HFF-Myc (cell line): ENCODE results near the gene SLC66A2.
"Not testable (repeated sequence)": the region's sequence is repeated elsewhere in the genome, so short reads cannot be mapped to it uniquely, and the experiment has no call there.

Experiments
- DNase-seq: peaks from one replicate; pipeline ENCODE4 v3.0.0-alpha.2; 2011; ENCODE audit warnings: low read depth; ENCODE audit errors: extremely low read depth
- H3K4me3 ChIP-seq: replicated peaks from 2 replicates; pipeline ENCODE4 v1.5.1; 2011; ENCODE audit warnings: low read depth, mild to moderate bottlenecking, control low read depth, low read length
- TF ChIP-seq, protein P1 (sequence below): IDR thresholded peaks from 2 replicates; pipeline ENCODE4 v1.5.1; 2012; ENCODE audit warnings: mild to moderate bottlenecking, low read depth, low read length, control low read depth; ENCODE audit errors: missing control alignments

Gene SLC66A2

DNA sequence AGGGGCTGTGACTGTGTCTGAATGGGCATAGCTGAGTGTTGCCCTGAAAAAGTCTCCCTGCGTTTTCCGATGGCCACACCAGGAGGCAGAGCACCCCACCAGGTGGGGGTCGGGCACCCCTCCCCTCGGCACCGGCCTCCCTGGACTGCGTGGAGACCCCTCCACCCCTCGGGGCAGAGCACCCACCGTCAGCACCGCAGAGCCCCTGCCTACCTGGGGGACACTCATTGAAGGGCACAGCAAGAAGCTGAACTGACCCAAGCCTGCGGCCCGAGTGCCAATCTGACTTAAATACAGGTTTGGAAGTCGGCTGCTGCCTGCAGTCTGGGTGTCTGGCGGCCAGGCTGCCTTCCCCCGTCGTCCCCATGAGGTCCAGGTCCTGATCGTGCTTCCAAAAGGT lies 83.8 kb downstream of the SLC66A2 start:
- TF ChIP-seq, protein P1, sequence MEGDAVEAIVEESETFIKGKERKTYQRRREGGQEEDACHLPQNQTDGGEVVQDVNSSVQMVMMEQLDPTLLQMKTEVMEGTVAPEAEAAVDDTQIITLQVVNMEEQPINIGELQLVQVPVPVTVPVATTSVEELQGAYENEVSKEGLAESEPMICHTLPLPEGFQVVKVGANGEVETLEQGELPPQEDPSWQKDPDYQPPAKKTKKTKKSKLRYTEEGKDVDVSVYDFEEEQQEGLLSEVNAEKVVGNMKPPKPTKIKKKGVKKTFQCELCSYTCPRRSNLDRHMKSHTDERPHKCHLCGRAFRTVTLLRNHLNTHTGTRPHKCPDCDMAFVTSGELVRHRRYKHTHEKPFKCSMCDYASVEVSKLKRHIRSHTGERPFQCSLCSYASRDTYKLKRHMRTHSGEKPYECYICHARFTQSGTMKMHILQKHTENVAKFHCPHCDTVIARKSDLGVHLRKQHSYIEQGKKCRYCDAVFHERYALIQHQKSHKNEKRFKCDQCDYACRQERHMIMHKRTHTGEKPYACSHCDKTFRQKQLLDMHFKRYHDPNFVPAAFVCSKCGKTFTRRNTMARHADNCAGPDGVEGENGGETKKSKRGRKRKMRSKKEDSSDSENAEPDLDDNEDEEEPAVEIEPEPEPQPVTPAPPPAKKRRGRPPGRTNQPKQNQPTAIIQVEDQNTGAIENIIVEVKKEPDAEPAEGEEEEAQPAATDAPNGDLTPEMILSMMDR, result no peak
- H3K4me3 ChIP-seq, result no peak overlapping the region
- DNase-seq, result no peak

DNA sequence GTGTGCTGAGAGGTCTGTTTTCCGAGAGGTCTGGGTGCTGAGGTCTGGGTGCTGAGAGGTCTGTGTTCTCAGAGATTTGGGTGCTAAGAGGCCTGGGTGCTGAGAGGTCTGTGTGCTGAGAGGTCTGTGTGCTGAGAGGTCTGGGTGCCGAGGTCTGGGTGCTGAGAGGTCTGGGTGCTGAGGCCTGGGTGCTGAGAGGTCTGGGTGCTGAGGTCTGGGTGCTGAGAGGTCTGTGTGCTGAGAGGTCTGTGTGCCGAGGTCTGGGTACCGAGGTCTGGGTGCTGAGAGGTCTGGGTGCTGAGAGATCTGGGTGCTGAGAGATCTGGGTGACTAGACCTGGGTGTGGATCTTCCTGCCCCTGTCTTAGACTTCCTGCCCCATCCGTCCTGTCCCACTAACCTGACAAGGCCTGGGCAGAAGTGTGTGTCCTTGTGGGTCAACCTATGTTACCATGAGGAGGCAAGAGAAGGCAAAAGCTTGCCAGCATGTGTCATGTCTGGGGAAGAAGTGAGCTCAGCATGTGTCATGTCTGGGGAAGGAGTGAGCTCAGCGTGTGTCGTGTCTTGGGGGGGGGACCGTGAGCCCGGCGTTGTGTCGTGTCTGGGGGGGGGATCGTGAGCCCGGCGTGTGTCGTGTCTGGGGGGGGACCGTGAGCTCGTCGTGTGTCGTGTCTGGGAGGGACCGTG lies 84.4 kb downstream of the SLC66A2 start:
- H3K4me3 ChIP-seq, result no peak overlapping the region
- DNase-seq, result no peak
- TF ChIP-seq, protein P1, result no peak

DNA sequence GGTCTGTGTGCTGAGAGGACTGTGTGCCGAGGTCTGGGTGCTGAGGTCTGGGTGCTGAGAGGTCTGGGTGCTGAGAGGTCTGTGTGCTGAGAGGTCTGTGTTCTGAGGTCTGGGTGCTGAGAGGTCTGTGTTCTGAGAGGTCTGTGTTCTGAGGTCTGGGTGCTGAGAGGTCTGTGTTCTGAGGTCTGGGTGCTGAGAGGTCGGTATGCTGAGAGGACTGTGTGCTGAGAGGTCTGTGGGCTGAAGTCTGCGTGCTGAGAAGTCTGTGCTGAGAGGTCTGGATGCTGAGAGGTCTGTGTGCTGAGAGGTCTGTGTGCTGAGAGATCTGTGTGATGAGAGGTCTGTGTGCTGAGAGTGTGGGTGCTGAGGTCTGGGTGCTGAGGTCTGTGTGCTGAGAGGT lies 85.5 kb downstream of the SLC66A2 start:
- H3K4me3 ChIP-seq, DNase-seq: not testable (repeated sequence)

DNA sequence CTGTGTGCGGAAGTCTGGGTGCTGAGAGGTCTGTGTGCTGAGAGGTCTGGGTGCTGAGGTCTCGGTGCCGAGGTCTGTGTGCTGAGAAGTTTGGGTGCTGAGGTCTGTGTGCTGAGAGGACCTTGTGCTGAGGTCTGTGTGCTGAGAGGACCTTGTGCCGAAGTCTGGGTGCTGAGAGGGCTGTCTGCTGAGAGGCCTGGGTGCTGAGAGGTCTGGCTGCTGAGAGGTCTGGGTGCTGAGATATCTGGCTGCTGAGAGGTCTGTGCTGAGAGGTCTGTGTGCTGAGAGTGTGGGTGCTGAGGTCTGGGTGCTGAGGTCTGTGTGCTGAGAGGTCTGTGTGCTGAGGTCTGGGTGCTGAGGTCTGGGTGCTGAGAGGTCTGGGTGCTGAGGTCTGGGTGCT lies 86.5 kb downstream of the SLC66A2 start:
- not testable (repeated sequence) for H3K4me3 ChIP-seq, DNase-seq

DNA sequence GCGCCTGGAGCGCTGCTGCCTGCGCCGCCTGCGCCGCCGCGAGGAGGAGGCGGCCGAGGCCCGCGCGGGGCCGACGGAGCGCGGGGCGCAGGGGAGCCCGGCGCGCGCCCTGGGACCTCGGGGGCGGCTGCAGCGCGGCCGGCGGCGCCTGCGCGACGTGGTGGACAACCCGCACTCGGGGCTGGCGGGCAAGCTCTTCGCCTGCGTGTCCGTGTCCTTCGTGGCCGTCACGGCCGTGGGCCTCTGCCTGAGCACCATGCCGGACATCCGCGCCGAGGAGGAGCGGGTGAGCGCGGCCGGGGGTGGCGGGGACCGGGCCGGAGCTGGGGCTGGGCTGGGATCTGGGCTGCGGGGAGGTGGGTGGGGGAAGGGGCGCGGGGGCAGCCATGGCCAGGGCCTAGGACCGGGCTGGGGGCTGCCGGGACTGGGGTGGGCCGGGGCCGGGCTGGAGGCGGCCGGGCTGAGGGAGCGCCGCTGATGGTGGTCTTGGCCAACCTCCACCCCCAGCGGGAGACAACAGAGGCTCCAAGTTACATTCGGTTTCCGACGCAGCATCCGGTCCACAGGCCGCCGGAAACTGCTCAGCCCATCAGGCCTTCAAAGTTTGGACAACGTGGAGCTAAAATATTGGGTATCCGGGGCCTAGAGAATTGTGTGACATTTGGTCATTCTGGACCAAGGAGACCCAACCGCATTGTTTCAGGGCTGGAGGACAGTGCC lies 87.3 kb downstream of the SLC66A2 start:
- TF ChIP-seq, protein P1, result no peak
- DNase-seq, result no peak
- no peak overlapping the region for H3K4me3 ChIP-seq

DNA sequence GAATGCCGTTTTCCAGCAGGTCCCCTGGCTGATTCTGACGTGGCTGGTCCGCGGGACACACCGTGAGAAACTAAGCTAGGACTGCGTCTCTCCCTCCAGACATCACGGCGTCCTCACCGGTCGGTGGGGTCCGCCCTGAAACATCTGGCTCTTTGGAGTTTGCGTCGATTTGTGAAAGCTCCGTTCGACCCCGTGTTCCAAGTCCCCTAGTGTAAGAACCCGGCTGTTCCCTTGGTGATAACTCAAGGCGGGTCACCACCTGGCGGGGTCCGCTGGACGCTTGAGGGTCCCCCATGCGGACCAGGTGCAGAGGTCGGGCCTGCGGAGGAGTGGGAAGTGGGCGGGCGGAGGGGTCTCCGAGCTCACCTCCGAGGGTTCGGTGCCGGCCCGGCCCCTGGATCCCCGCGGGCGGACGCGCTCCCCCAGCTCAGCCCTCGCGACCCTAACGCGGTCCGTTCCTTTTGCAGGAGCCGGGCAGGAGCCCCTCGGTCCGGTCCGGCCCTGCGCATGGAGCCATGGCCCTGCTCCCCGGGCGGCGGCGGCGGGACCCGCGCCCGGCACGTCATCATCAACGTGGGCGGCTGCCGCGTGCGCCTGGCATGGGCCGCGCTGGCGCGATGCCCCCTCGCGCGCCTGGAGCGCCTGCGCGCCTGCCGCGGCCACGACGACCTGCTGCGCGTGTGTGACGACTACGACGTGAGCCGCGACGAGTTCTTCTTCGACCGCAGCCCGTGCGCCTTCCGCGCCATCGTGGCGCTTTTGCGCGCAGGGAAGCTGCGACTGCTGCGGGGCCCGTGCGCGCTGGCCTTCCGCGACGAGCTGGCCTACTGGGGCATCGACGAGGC lies 88.1 kb downstream of the SLC66A2 start:
- H3K4me3 ChIP-seq, result no peak overlapping the region
- no peak for DNase-seq
- TF ChIP-seq, protein P1, result no peak

DNA sequence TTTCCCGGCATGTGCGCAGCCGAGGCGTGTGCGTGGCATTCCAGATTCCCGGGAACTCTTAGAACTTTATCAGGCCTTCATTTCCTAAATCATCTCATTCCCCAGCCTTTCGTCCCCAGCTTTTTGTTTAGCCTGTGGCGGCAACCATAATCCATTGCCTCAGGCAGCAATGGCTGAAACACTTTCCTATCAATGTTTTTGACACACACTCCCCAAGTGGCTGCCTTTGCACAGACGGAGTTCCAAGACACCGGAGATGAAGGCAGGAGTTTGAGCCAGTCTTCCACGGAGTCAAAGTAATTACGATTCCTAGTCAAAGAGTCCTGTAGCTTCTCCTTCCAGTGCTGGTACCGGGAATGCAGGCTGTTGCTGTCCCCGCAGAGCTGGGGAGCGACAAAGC lies 88.9 kb downstream of the SLC66A2 start:
- H3K4me3 ChIP-seq, result no peak overlapping the region
- TF ChIP-seq, protein P1, result no peak
- no peak for DNase-seq
